GM18498 (cell line): Measurements from ENCODE around the gene DENND5A.
A peak's percentile ranks its signal among the peaks of the same experiment; 100 is the strongest.
"Not testable (repeated sequence)": the region's sequence is repeated elsewhere in the genome, so short reads cannot be mapped to it uniquely, and the experiment has no call there.

ENCODE experiments used
- ATAC-seq: cut with Tn5 transposase; IDR thresholded peaks from one replicate; pipeline ENCODE4 v1.9.1; 2021; ENCODE audit warnings: mild to moderate bottlenecking, moderate library complexity; ENCODE audit not compliant: unreplicated experiment

The DENND5A gene

DNA sequence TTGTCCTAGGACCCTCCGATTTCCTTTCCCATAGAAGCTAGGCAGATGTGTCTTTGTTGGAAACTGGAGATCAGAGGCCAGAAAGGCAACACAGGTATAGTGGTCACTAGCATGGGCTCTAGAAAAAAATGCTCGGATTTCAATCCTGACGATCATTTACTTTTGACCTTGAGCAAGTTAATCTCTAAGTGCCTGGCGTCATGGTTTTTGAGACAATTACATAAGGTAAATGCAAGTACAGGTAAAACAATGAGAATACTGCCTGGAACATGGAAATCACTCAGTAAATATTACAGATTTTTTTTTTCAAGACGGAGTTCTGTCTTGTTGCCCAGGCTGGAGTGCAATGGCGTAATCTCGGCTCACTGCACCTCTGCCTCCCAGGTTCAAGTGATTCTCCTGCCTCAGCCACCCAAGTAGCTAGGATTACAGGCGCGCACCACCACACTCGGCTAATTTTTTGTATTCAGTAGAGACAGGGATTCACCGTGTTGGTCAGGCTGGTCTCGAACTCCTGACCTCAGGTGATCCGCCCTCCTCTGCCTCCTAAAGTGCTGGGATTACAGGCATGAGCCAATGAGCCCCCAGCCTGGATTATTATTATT lies 1.1 kb upstream of the DENND5A start:
- no peak for ATAC-seq

GRCh38 chr11:9264316-9265210 lies 587 bp downstream of the DENND5A start:
- peak; percentile 8 for ATAC-seq

- peak; percentile 70 for ATAC-seq
These were observed 1.3 kb downstream of the DENND5A start for GRCh38 chr11:9263840-9264315.

DNA sequence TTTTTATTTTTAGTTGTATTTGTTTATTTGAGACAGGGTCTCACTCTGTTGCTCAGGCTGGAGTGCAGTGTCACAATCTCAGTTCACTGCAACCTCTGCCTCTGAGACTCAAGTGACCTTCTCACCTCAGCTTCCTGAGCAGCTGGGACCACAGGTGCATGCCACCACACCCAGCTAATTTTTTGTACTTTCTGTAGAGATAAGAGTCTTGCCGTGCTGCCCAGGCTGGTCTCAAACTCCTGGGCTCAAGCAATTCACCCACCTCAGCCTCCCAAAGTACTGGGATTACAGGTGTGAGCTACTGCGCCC lies 4.4 kb downstream of the DENND5A start:
- not testable (repeated sequence) for ATAC-seq

DNA sequence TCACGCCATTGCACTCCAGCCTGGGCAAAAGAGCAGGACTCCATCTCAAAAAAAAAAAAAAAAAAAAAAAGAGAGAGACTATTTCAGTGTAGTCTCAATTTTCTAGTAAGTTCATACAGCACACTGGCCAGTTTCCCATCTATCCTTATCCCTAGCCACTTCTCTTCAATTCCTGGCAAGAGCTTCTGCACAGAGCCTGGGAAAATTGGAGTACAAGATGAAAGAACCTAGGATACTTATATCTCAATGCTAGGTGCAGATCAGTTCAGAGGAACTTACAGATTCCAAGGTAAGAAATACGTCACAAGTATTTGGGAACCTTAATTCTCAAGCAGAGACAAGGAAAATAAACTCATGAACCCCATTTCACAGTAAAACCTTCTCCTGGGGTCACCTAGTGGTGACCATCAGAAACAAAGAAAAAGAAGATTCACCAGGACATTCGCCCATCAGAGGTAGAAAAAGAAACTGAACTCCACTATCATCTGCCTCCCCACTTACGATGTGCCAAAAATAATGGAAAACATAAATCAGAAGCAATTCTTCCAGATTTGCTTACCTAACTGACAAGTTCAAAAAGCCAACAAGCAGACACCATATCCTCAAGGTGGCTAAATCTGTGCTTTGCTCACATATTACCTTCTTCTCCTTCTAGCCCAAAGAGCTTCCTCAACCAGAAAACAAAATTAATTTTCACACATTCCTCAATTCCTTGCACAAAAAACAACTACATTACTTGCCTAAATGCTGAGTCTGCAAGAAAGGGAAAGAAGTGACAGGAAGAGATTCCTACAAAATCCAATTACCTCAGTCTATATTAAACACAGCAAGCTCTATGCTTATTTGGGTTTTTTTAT lies 4.9 kb downstream of the DENND5A start:
- ATAC-seq = no peak

GRCh38 chr11:9258279-9258678 lies 6.9 kb downstream of the DENND5A start:
- not testable (repeated sequence) for ATAC-seq

GRCh38 chr11:9254416-9254815 lies 10.7 kb downstream of the DENND5A start:
- ATAC-seq = no peak

- ATAC-seq = no peak
These were observed 12.1 kb downstream of the DENND5A start for GRCh38 chr11:9253086-9253485.

DNA sequence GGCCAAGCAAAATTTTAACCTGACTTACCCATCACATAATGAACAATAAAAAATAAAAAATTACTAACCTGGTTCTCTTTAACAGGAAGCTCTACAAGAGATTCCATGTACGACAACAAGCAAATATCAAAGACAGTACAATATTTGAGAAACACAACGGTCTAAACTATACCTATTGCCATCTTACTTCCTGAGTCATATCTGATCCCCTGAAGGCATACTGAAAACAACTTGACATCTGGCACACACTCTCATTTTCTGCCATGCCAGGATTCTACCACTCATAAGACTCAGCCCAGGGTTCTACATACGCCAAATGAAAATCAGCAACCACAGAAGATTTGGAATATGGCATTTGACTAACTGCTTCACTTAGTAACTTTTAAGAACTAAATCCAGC lies 13.8 kb downstream of the DENND5A start:
- no peak for ATAC-seq

- ATAC-seq = peak; percentile 73
These were observed 15.0 kb downstream of the DENND5A start for GRCh38 chr11:9250139-9250582.

GRCh38 chr11:9249252-9249651 lies 15.9 kb downstream of the DENND5A start:
- ATAC-seq = no peak

- no peak for ATAC-seq
These were observed 17.3 kb downstream of the DENND5A start for GRCh38 chr11:9247863-9248262.

DNA sequence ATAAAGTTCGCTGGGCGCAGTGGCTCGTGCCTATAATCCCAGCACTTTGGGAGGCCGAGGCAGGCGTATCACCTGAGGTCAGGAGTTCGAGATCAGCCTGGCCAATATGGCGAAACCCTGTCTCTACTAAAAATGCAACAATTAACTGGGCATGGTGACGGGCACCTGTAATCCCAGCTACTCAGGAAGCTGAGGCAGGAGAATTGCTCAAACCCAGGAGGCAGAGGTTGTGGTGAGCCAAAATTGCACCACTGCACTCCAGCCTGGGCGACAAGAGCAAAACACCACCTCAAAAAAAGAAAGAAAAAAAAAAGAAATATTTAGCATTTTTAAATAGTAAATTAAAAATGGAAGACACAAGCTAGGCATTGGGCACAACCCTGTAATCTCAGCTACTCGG lies 28.9 kb downstream of the DENND5A start:
- not testable (repeated sequence) for ATAC-seq

GRCh38 chr11:9232482-9232881 lies 32.7 kb downstream of the DENND5A start:
- no peak for ATAC-seq

DNA sequence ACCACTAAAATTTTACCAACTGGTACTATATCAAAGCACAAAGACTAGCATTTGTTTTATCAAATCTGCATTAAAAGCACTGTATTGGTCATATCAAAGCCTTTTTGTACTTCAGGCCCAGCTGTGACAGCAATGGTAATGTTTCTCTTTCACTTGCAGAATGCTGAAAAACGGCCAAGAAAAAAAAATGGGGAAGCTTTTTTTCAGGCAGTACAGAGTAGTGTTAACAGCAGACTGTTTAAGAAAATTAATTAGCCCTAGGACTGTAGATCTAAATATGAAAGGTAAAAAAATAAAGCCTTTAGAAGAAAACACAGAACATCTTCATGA lies 33.3 kb downstream of the DENND5A start:
- ATAC-seq = no peak

DNA sequence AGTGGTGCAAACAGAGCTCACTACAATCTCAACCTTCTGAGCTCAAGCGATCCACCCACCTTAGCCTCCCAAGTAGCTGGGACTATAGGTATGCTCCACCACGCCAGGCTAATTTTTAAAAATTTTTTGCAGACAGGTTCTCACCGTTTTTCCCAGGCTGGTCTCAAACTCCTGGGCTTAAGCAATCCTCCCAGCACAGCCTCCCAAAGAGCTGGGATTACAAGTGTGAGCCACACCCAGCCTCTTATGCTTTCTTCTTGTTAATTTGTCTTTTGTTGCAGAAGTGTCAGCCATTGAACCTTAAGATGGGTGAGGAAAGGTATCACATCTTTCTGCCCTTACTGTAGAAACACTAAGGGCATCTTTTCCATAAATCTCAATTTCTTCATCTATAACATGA lies 34.9 kb downstream of the DENND5A start:
- no peak for ATAC-seq

- ATAC-seq = no peak
These were observed 37.1 kb downstream of the DENND5A start for GRCh38 chr11:9228091-9228490.

DNA sequence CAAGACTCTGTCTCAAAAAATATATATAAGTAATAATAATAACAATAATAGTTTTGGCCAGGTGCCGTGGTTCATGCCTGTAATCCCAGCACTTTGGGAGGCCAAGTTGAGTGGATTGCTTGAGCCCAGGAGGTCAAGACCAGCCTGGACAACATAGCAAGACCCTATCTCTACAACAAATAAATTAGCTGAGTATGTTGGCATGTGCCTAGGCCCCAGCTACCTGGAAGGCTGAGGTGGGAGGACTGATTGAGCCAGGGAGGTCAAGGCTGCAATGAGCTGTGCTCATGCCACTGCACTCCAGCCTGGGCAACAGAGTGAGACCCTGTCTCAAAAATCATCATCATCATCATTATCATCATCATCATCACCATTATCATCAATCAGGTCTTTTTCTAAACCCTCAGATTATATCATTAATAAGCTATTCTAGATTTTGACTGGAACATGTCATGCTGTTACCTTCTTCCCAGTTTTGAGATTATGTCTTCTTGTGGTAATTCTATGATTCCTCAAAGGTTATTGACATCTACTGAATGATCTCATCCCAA lies 39.3 kb downstream of the DENND5A start:
- ATAC-seq = no peak

- ATAC-seq = no peak
These were observed 42.5 kb downstream of the DENND5A start for GRCh38 chr11:9222654-9223053.

GRCh38 chr11:9220853-9221252 lies 44.3 kb downstream of the DENND5A start:
- ATAC-seq = not testable (repeated sequence)

DNA sequence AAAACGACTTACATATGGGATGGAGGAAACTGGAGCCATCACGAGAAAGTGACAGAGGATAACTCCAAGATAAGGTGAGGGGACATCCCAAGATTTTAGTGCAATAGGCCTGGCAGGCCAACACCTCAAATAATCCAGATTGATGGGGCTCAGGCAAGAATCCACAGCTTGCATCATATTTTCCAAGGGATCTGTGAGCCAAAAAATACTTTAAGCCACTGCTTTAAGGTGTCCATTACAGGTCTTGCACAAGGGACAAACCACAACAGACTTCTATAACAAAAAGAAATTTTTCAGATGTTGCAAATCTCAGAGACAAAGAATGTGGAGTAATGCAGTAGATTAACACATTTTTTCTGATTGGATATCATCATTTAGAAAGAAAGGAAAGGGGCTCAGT lies 45.6 kb downstream of the DENND5A start:
- ATAC-seq = no peak
